ENCODE results near the gene CDH2.
A peak's percentile ranks its signal among the peaks of the same experiment; 100 is the strongest.
"Not testable (repeated sequence)": the region's sequence is repeated elsewhere in the genome, so short reads cannot be mapped to it uniquely, and the experiment has no call there.

CDH2 gene

GRCh38 chr18:27922780-27923179 is 254.2 kb downstream of the CDH2 start:
- H3K9me3 ChIP-seq (ENCODE audit: control insufficient read depth, low read length): no peaks in the 10 kb centered on the region
- no peaks in the 10 kb centered on the region for H3K36me3 ChIP-seq (ENCODE audit: control insufficient read depth, insufficient read depth, low read length)
- H3K9ac ChIP-seq: no peak overlapping the region
- no peak for TF ChIP-seq CTCF (IDR thresholded peaks at IDR 0.05)
- no peaks in the 10 kb centered on the region for H3K79me2 ChIP-seq
- no peak overlapping the region for H3K4me3 ChIP-seq (ENCODE audit: low read depth, low read length)
- H3K27ac ChIP-seq: no peak overlapping the region
- no peaks in the 10 kb centered on the region for H3K27me3 ChIP-seq (ENCODE audit: control insufficient read depth, insufficient read depth, low read length)
- no peak overlapping the region for H3K4me2 ChIP-seq (ENCODE audit: low read length)
- H3K4me1 ChIP-seq: no peaks in the 10 kb centered on the region
- no peak overlapping the region for H2AFZ ChIP-seq

- no peak overlapping the region for H3K27ac ChIP-seq
- H3K9ac ChIP-seq: no peak overlapping the region
- no peaks in the 10 kb centered on the region for H3K36me3 ChIP-seq (ENCODE audit: control insufficient read depth, insufficient read depth, low read length)
- H3K9me3 ChIP-seq (ENCODE audit: control insufficient read depth, low read length): no peaks in the 10 kb centered on the region
- H3K4me1 ChIP-seq: no peaks in the 10 kb centered on the region
- no peak overlapping the region for H3K4me2 ChIP-seq (ENCODE audit: low read length)
- no peaks in the 10 kb centered on the region for H3K27me3 ChIP-seq (ENCODE audit: control insufficient read depth, insufficient read depth, low read length)
- no peak overlapping the region for H3K4me3 ChIP-seq (ENCODE audit: low read depth, low read length)
- TF ChIP-seq CTCF (IDR thresholded peaks at IDR 0.05): no peak
- no peaks in the 10 kb centered on the region for H3K79me2 ChIP-seq
- H2AFZ ChIP-seq: peak overlapping the region; percentile 53
These were observed 254.8 kb downstream of the CDH2 start for GRCh38 chr18:27921904-27922751.

GRCh38 chr18:27921392-27921791 is 255.5 kb downstream of the CDH2 start:
- Histone ChIP-seq H3K27me3 (ENCODE audit: control insufficient read depth, insufficient read depth, low read length) (no peaks in the 10 kb centered on the region), H3K79me2 (no peaks in the 10 kb centered on the region), H3K27ac (no peak overlapping the region), H3K4me3 (ENCODE audit: low read depth, low read length) (no peak overlapping the region), H3K9ac (no peak overlapping the region), H3K4me1 (no peaks in the 10 kb centered on the region), H3K4me2 (ENCODE audit: low read length) (no peak overlapping the region), H3K9me3 (ENCODE audit: control insufficient read depth, low read length) (no peaks in the 10 kb centered on the region), H2AFZ (no peak overlapping the region), H3K36me3 (ENCODE audit: control insufficient read depth, insufficient read depth, low read length) (no peaks in the 10 kb centered on the region)
- TF ChIP-seq CTCF (IDR thresholded peaks at IDR 0.05): no peak

- H3K9ac ChIP-seq: no peak overlapping the region
- H3K4me3 ChIP-seq (ENCODE audit: low read depth, low read length): no peak overlapping the region
- no peak for TF ChIP-seq CTCF (IDR thresholded peaks at IDR 0.05)
- no peak overlapping the region for H3K4me2 ChIP-seq (ENCODE audit: low read length)
- H3K27ac ChIP-seq: no peak overlapping the region
- H2AFZ ChIP-seq: no peak overlapping the region
- H3K27me3 ChIP-seq (ENCODE audit: control insufficient read depth, insufficient read depth, low read length): no peaks in the 10 kb centered on the region
- H3K9me3 ChIP-seq (ENCODE audit: control insufficient read depth, low read length): no peaks in the 10 kb centered on the region
- no peaks in the 10 kb centered on the region for H3K4me1 ChIP-seq
- H3K79me2 ChIP-seq: no peaks in the 10 kb centered on the region
- H3K36me3 ChIP-seq (ENCODE audit: control insufficient read depth, insufficient read depth, low read length): no peaks in the 10 kb centered on the region
These were observed 256.1 kb downstream of the CDH2 start for GRCh38 chr18:27920836-27921235.

- not testable (repeated sequence) for H3K9me3 ChIP-seq (ENCODE audit: control insufficient read depth, low read length); H3K36me3 ChIP-seq (ENCODE audit: control insufficient read depth, insufficient read depth, low read length); H3K9ac ChIP-seq; H3K27ac ChIP-seq; H2AFZ ChIP-seq; H3K4me3 ChIP-seq (ENCODE audit: low read depth, low read length); H3K4me1 ChIP-seq; H3K4me2 ChIP-seq (ENCODE audit: low read length); H3K27me3 ChIP-seq (ENCODE audit: control insufficient read depth, insufficient read depth, low read length); H3K79me2 ChIP-seq
These were observed 270.7 kb downstream of the CDH2 start for GRCh38 chr18:27906189-27906588.

Data from parathyroid adenoma (tissue), 2 donors.